Measurements from ENCODE around the gene WNT7A.

The WNT7A gene

DNA sequence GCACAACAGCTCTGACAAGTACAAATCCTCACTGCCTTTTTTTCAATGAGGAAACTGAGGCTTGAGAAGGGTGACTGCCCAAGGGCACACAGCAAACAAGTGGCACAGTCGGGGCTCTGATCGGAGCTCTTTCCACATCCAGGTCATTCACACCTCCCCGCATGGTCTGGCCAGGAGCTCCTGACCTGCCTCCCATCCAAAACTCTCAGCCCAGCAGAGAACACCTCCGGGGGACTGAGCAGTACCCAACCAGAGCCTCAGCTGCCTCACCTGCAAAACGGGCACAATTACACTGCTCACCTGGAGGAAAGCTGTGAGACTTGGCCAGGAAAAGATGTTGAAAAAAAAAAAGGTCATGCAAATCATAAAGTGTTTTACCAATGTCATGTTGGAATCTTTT, 36.5 kb downstream of the WNT7A start:
- H3K9me3 ChIP-seq (ENCODE audit: severe bottlenecking): no peaks in the 10 kb centered on the region
- peaks cover 94% of the 10 kb centered on the region for H3K27me3 ChIP-seq (ENCODE audit: insufficient read depth, low read depth, severe bottlenecking)
- no peaks in the 10 kb centered on the region for H3K36me3 ChIP-seq
- DNase-seq: no peak
- no peak overlapping the region for H3K4me3 ChIP-seq (ENCODE audit: low read depth, low read length)
- H3K27ac ChIP-seq: no peak overlapping the region
- TF ChIP-seq, protein P1, sequence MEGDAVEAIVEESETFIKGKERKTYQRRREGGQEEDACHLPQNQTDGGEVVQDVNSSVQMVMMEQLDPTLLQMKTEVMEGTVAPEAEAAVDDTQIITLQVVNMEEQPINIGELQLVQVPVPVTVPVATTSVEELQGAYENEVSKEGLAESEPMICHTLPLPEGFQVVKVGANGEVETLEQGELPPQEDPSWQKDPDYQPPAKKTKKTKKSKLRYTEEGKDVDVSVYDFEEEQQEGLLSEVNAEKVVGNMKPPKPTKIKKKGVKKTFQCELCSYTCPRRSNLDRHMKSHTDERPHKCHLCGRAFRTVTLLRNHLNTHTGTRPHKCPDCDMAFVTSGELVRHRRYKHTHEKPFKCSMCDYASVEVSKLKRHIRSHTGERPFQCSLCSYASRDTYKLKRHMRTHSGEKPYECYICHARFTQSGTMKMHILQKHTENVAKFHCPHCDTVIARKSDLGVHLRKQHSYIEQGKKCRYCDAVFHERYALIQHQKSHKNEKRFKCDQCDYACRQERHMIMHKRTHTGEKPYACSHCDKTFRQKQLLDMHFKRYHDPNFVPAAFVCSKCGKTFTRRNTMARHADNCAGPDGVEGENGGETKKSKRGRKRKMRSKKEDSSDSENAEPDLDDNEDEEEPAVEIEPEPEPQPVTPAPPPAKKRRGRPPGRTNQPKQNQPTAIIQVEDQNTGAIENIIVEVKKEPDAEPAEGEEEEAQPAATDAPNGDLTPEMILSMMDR (IDR thresholded peaks at IDR 0.05; ENCODE audit: low read depth, low read length): no peak

DNA sequence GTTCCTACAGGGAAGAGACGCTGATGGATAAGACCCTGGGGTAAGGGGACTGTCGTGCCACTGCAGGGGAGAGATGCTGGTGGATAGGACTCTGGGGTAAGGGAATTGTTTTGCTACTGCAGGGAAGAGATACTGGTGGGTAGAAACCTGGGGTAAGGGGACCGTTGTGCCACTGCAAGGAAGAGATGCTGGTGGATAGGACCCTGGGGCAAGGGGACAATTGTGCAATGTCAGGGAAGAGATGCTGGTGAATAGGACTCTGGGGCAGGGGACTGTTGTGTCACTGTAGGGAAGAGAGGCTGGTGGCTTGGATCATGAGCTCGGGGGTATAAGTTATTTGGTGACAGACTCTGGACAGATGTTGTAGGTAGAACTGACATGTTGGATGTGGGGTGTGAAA, 37.6 kb downstream of the WNT7A start:
- no peak for DNase-seq
- no peak overlapping the region for H3K27ac ChIP-seq
- TF ChIP-seq, protein P1 (IDR thresholded peaks at IDR 0.05; ENCODE audit: low read depth, low read length): no peak
- no peak overlapping the region for H3K4me3 ChIP-seq (ENCODE audit: low read depth, low read length)
- H3K27me3 ChIP-seq (ENCODE audit: insufficient read depth, low read depth, severe bottlenecking): peaks cover 97% of the 10 kb centered on the region
- H3K36me3 ChIP-seq: no peaks in the 10 kb centered on the region
- no peaks in the 10 kb centered on the region for H3K9me3 ChIP-seq (ENCODE audit: severe bottlenecking)

DNA sequence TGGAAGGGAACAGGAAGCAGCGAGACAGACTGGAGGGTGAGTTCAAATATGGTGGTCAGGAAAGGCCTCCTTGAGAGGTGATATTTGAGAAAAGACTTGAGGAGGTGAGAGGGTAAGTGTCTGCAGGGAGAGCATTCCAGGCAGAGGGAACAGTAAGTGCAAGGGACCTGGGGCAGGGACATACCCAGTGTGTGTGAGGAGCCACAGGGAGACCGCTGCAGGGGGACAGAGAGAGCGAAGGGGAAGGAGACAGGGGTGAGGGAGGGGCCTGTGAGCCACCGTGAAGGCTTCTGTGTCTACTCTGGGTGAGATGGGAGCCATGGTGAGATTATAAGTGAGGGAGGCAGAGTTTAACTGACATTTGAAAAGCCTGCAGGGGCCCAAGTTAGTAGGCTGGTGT, 38.0 kb downstream of the WNT7A start:
- Histone ChIP-seq H3K27ac (no peak overlapping the region), H3K4me3 (ENCODE audit: low read depth, low read length) (no peak overlapping the region), H3K27me3 (ENCODE audit: insufficient read depth, low read depth, severe bottlenecking) (peaks cover 99% of the 10 kb centered on the region), H3K9me3 (ENCODE audit: severe bottlenecking) (no peaks in the 10 kb centered on the region), H3K36me3 (no peaks in the 10 kb centered on the region)
- DNase-seq: no peak
- TF ChIP-seq, protein P1 (IDR thresholded peaks at IDR 0.05; ENCODE audit: low read depth, low read length): no peak

DNA sequence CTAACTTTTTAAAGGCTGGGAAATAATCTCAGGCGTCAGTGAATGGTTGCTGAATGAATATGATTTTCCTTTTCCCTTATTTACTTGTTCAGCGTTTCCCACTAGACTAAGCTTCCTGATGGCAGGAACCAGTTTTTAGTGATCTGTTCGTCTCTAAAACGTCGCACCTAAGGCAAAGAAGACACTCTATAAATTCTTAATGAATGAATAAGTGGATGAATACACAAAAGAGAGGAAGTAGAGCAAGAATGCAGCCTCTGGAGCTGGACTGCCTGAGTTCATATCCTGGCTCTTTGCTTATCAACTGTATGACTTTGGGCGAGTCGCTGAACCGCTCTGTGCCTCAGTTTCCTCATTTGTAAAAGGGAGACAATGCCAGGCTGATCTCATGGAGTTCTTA, 38.7 kb downstream of the WNT7A start:
- no peak for DNase-seq
- Histone ChIP-seq H3K4me3 (ENCODE audit: low read depth, low read length) (no peak overlapping the region), H3K36me3 (no peaks in the 10 kb centered on the region), H3K9me3 (ENCODE audit: severe bottlenecking) (no peaks in the 10 kb centered on the region), H3K27ac (no peak overlapping the region), H3K27me3 (ENCODE audit: insufficient read depth, low read depth, severe bottlenecking) (peaks cover 99% of the 10 kb centered on the region)
- TF ChIP-seq, protein P1 (IDR thresholded peaks at IDR 0.05; ENCODE audit: low read depth, low read length): no peak

DNA sequence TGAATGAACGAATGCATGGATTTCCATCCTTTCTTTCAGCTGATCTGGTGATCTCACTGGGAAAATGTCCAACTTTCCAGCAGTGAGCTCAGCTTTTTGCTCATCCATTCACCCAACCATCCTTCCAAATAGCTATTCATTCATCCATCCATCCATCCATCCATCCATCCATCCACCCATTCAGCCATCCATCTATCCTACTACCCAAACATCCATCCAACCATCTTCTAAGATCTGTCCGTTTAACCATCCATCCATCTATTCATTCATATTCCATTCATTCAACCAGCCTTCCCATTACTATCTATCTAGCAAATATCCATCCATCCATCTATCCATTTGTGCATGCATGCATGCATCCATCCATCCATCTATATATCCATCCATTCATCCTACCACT, 39.4 kb downstream of the WNT7A start:
- no peak overlapping the region for H3K4me3 ChIP-seq (ENCODE audit: low read depth, low read length)
- H3K36me3 ChIP-seq: no peaks in the 10 kb centered on the region
- no peaks in the 10 kb centered on the region for H3K9me3 ChIP-seq (ENCODE audit: severe bottlenecking)
- H3K27ac ChIP-seq: no peak overlapping the region
- TF ChIP-seq, protein P1 (IDR thresholded peaks at IDR 0.05; ENCODE audit: low read depth, low read length): no peak
- peaks cover 96% of the 10 kb centered on the region for H3K27me3 ChIP-seq (ENCODE audit: insufficient read depth, low read depth, severe bottlenecking)
- no peak for DNase-seq

DNA sequence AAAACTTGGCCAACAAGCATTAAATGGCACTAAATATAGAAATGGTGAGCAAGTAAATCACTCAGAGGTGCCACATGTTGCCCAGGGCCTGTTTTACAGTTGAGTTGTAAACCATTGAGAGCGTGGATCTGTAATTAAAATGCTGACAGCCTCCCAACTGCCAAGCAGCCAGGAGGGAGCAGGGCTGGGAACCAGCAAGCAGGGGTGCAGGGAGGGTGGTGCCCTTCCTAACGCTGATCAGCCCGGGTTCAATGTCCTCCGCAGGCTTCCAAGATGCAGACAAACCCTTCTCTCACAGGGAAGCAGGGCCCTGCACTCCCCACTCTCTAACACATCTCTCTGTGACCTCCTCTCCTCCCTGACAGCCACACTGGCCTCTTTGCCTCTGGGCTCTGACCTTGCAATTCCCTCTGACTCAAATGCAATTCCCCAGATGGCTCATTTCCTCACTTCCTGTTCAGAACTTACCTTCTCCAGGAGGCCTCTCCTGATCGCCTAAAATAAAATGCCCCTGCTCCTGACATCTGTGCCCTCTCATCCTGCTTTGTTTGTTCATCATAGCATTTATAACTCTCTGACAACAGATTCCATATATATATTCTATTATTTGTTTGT, 40.0 kb downstream of the WNT7A start:
- TF ChIP-seq, protein P1 (IDR thresholded peaks at IDR 0.05; ENCODE audit: low read depth, low read length): no peak
- H3K27ac ChIP-seq: no peak overlapping the region
- no peaks in the 10 kb centered on the region for H3K36me3 ChIP-seq
- H3K9me3 ChIP-seq (ENCODE audit: severe bottlenecking): no peaks in the 10 kb centered on the region
- no peak for DNase-seq
- H3K27me3 ChIP-seq (ENCODE audit: insufficient read depth, low read depth, severe bottlenecking): peaks cover 96% of the 10 kb centered on the region
- no peak overlapping the region for H3K4me3 ChIP-seq (ENCODE audit: low read depth, low read length)
